Peyer's patch (tissue), 4 donors: ENCODE results near the gene CALHM4. TPM values are rescaled to one million over a fixed set of nuclear protein-coding genes. Genes with fewer than 3 reads are reported as not detected.
A peak's percentile ranks its signal among the peaks of the same experiment; 100 is the strongest.

Experiments used
- DNase-seq, 3 donors: peaks; one replicate each; pipeline ENCODE4 v3.0.0-alpha.2; 2017 to 2019
- H3K27ac ChIP-seq, 4 donors: fragments of 200-600 bp; sonication (generic); one replicate each; pipeline ENCODE4 v1.5.1; 2016 to 2019
- H3K27me3 ChIP-seq, 2 donors: fragments of 200-600 bp; sonication (generic); one replicate each; pipeline ENCODE4 v1.5.1; 2019
- H3K36me3 ChIP-seq, 3 donors: fragments of 200-600 bp; sonication (generic); one replicate each; pipeline ENCODE4 v1.5.1; 2016 to 2019
- H3K4me1 ChIP-seq, 4 donors: fragments of 200-600 bp; sonication (generic); one replicate each; pipeline ENCODE4 v1.5.1; 2016 to 2019
- H3K4me3 ChIP-seq, 4 donors: fragments of 200-600 bp; sonication (generic); 1 replicate in 3 of 4; 2 replicates in 1 of 4; pipeline ENCODE4 v1.5.1; 2016 to 2019; ENCODE audit warnings: mild to moderate bottlenecking in 1 of 4
- H3K9me3 ChIP-seq, 4 donors: fragments of 200-600 bp; sonication (generic); one replicate each; pipeline ENCODE4 v1.5.1; 2016 to 2019; ENCODE audit warnings: mild to moderate bottlenecking in 1 of 4
- POLR2A ChIP-seq, 2 donors: fragments of 450-650 bp; IDR thresholded peaks; one replicate each; pipeline ENCODE4 v1.5.1; 2017; ENCODE audit warnings: antibody characterized with exemption in 2 of 2, mild to moderate bottlenecking in 2 of 2, moderate library complexity in 2 of 2
- total RNA-seq, 4 donors: library from RNA; depleted of rRNA; stranded (reverse); fragments of >200 nt; gene quantifications; one replicate each; pipeline ENCODE4 v1.1.0, GENCODE V29; 2016
- TF ChIP-seq, protein P1 (sequence below), 6 experiments: fragments of 450-650 bp in 4 of 6; fragments of 200-600 bp in 2 of 6; sonication (generic) in 1 of 6; IDR thresholded peaks; one replicate each; pipeline ENCODE4 v1.5.1; 2017 to 2019; ENCODE audit warnings: antibody characterized with exemption in 6 of 6, mild to moderate bottlenecking in 3 of 6, moderate library complexity in 1 of 6

The CALHM4 gene
- total RNA-seq, 4 donors from 2014 or later, result not detected

DNA sequence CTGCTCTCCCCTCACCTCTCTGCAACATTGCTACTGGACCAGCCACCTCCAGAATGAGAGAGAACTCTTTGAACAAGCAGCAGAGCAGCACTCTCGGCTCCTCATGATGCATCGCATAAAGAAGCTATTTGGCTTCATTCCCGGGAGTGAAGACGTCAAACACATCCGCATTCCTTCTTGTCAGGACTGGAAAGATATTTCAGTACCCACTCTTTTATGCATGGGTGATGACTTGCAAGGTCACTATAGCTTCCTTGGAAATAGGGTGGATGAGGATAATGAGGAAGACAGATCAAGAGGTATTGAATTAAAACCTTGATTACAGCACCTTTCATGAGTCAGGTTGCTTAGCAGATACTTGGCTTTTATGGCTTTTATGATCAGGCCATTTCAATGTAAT is 4.3 kb downstream of the CALHM4 start:
- Histone ChIP-seq H3K4me1 (no peaks in the 10 kb centered on the region), H3K27ac (no peak overlapping the region), H3K36me3 (no peaks in the 10 kb centered on the region), H3K4me3 (no peak overlapping the region), H3K27me3 (no peaks in the 10 kb centered on the region), H3K9me3 (no peaks in the 10 kb centered on the region)
- TF ChIP-seq POLR2A (IDR thresholded peaks at IDR 0.05), result no peak
- TF ChIP-seq, protein P1, sequence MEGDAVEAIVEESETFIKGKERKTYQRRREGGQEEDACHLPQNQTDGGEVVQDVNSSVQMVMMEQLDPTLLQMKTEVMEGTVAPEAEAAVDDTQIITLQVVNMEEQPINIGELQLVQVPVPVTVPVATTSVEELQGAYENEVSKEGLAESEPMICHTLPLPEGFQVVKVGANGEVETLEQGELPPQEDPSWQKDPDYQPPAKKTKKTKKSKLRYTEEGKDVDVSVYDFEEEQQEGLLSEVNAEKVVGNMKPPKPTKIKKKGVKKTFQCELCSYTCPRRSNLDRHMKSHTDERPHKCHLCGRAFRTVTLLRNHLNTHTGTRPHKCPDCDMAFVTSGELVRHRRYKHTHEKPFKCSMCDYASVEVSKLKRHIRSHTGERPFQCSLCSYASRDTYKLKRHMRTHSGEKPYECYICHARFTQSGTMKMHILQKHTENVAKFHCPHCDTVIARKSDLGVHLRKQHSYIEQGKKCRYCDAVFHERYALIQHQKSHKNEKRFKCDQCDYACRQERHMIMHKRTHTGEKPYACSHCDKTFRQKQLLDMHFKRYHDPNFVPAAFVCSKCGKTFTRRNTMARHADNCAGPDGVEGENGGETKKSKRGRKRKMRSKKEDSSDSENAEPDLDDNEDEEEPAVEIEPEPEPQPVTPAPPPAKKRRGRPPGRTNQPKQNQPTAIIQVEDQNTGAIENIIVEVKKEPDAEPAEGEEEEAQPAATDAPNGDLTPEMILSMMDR (IDR thresholded peaks at IDR 0.05), result no peak
- DNase-seq, result no peak

DNA sequence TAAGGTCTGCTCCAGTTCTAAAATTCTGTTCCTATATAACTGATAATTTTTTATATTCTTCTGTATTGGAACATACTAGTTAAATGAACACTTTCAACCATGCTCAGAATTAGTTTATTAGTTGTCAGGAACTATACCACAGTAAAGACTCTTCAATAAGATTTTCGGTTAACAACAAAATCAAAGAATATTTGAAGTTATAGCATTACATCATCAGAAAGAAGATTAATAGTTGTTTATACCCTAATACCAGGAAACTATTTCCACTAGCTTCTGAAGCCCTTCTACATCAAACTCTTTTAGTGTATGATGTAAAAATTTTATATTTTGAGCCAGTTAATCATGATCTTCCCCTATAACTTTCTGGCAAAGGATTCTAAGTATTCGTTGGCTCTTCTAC is 6.6 kb downstream of the CALHM4 start:
- Histone ChIP-seq H3K27ac (no peak overlapping the region), H3K4me1 (no peaks in the 10 kb centered on the region), H3K36me3 (no peaks in the 10 kb centered on the region), H3K9me3 (no peaks in the 10 kb centered on the region), H3K4me3 (no peak overlapping the region), H3K27me3 (no peaks in the 10 kb centered on the region)
- no peak for TF ChIP-seq POLR2A (IDR thresholded peaks at IDR 0.05)
- TF ChIP-seq, protein P1 (IDR thresholded peaks at IDR 0.05), result no peak
- DNase-seq, result no peak

DNA sequence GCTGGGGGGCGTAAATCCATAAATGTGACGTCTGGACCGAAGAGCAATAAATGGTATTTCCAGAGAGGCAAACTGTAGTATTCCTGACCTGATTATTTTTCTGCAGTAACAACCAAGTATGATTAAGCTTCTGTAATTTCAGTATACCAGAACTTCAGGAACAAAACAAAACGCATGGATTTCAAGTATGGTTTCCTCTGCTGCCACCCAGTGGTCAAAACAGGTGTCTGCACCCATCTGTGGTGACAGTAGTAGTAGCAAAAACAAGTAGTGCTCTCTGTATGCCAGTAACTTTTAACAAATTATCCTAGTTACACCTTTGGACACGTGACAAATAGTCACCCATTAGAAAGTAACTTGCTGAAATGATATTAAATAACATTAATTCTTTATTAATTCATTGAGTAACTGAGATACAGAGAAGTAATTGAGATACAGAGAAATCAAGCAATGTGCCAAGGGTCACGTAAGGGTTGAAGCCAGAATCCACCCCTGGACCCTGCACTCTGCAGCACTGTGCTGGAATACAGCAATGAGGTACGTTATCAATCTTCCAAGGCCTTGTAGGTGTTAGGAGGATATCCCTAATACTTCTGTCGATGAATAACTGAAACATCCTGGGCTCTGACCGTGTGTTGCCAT is 7.9 kb downstream of the CALHM4 start:
- Histone ChIP-seq H3K36me3 (no peaks in the 10 kb centered on the region), H3K4me3 (peak overlapping the region in 2 of 4 donors; percentile 16 to 23), H3K4me1 (no peaks in the 10 kb centered on the region), H3K9me3 (no peaks in the 10 kb centered on the region), H3K27ac (no peak overlapping the region), H3K27me3 (no peaks in the 10 kb centered on the region)
- peak; percentile 65 to 91 (median 70) for DNase-seq
- no peak for TF ChIP-seq POLR2A (IDR thresholded peaks at IDR 0.05)
- TF ChIP-seq, protein P1 (IDR thresholded peaks at IDR 0.05), result peak; percentile 78 to 89 (median 86)

DNA sequence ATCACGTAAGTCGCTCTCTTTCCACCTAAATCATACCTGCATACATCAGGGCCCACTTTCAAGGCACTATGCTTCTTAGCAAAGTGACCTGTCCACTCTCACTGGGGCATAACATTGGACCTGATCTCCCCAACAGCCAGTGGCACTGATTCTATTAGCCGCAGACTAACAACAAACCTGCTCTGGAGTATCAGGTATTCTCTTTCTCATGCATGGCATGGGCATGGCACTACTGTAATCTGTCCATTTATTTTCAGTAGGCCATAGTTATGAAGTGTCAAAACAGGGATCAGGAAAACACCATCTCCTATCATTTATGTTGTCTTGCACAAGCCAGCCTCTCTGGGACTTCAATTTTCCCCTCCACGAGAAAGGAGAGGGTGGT is 8.5 kb downstream of the CALHM4 start:
- H3K27ac ChIP-seq, result no peak overlapping the region
- TF ChIP-seq POLR2A (IDR thresholded peaks at IDR 0.05), result no peak
- TF ChIP-seq, protein P1 (IDR thresholded peaks at IDR 0.05), result no peak

DNA sequence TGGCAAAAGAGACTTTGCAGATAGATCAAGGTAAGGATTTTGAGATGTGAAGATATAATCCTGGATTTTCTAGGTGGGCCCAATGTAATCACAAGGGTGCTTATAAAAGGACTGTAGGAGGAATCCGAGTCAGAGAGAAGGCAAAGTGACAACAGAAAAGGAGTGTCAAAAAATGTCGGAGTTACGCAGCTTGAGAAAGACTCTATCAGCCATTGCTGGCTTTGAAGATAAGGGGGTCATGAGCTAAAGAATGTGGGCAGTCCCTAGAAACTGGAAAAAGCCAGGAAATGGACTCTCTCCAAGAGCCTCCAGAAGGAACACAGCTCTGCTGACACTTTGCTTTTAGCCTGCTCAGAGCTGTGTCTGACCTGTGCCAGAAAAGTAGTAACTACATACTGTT is 9.1 kb downstream of the CALHM4 start:
- H3K36me3 ChIP-seq, result no peaks in the 10 kb centered on the region
- no peak overlapping the region for H3K4me3 ChIP-seq
- no peak for TF ChIP-seq POLR2A (IDR thresholded peaks at IDR 0.05)
- TF ChIP-seq, protein P1 (IDR thresholded peaks at IDR 0.05), result no peak
- H3K4me1 ChIP-seq, result no peaks in the 10 kb centered on the region
- no peaks in the 10 kb centered on the region for H3K27me3 ChIP-seq
- H3K27ac ChIP-seq, result no peak overlapping the region
- DNase-seq, result no peak
- H3K9me3 ChIP-seq, result no peaks in the 10 kb centered on the region

More for the DNA sequence above, 8.5 kb downstream of the CALHM4 start:
- H3K36me3 ChIP-seq, result no peaks in the 10 kb centered on the region
- DNase-seq, result no peak
- no peak overlapping the region for H3K4me3 ChIP-seq
- H3K4me1 ChIP-seq, result no peaks in the 10 kb centered on the region
- no peaks in the 10 kb centered on the region for H3K9me3 ChIP-seq
- H3K27me3 ChIP-seq, result no peaks in the 10 kb centered on the region

DNA sequence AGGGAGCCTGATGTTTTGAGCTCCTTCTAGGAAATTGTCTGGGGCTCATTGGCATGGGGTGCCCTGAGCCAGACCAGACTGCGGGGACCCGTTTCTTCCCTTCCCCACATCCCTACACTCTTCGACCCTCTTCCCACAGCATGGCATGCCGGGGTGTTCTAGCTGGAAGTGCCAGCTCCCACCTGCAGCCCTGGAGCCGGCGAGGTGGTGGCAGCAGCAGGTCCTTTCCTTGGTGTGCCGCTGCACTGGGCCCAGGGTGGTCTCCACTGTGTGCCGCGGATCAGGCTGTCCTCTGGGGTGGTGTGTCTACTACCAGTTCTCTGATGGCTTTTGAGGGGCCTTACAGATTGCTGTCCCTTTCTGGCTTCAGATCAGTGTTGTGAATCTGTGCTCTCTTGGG is 10.3 kb downstream of the CALHM4 start:
- no peaks in the 10 kb centered on the region for H3K4me1 ChIP-seq
- no peaks in the 10 kb centered on the region for H3K9me3 ChIP-seq
- no peaks in the 10 kb centered on the region for H3K27me3 ChIP-seq
- DNase-seq, result no peak
- TF ChIP-seq POLR2A (IDR thresholded peaks at IDR 0.05), result no peak
- TF ChIP-seq, protein P1 (IDR thresholded peaks at IDR 0.05), result no peak
- H3K36me3 ChIP-seq, result no peaks in the 10 kb centered on the region
- no peak overlapping the region for H3K4me3 ChIP-seq
- no peak overlapping the region for H3K27ac ChIP-seq
